Neuronal stem cell (in vitro differentiated cells): ENCODE results near the gene TTLL8.

ENCODE experiments used
- DNase-seq: peaks from one replicate; pipeline ENCODE4 v3.0.0-alpha.2; 2013; ENCODE audit warnings: low spot score
- H2AFZ ChIP-seq: one replicate; pipeline ENCODE4 v1.6.1; 2013; ENCODE audit warnings: mild to moderate bottlenecking, low read length, inconsistent platforms
- H2AK5ac ChIP-seq: 2 replicates; pipeline ENCODE4 v1.6.1; 2013; ENCODE audit warnings: low read depth, mild to moderate bottlenecking, inconsistent platforms, low read length, moderate library complexity, mixed read lengths
- H2BK120ac ChIP-seq: 2 replicates; pipeline ENCODE4 v1.6.1; 2013; ENCODE audit warnings: low read depth, mild to moderate bottlenecking, inconsistent platforms, low read length, moderate library complexity, mixed read lengths
- H2BK12ac ChIP-seq: one replicate; pipeline ENCODE4 v1.6.1; 2013; ENCODE audit warnings: low read length, inconsistent platforms
- H2BK15ac ChIP-seq: 2 replicates; pipeline ENCODE4 v1.6.1; 2013; ENCODE audit warnings: mild to moderate bottlenecking, low read length, inconsistent platforms, mixed read lengths
- H2BK5ac ChIP-seq: one replicate; pipeline ENCODE4 v1.6.1; 2013; ENCODE audit warnings: inconsistent platforms, mild to moderate bottlenecking, low read length, moderate library complexity
- H3K14ac ChIP-seq: one replicate; pipeline ENCODE4 v1.6.1; 2013; ENCODE audit warnings: low read length, inconsistent platforms
- H3K18ac ChIP-seq: 2 replicates; pipeline ENCODE4 v1.6.1; 2013; ENCODE audit warnings: low read length, inconsistent platforms
- H3K23ac ChIP-seq: 2 replicates; pipeline ENCODE4 v1.6.1; 2013; ENCODE audit warnings: low read depth, mild to moderate bottlenecking, mixed read lengths, low read length, inconsistent platforms; ENCODE audit not compliant: poor library complexity
- H3K27ac ChIP-seq: replicated peaks from 3 replicates; pipeline ENCODE4 v1.5.1; 2013; ENCODE audit warnings: low read length, inconsistent platforms
- H3K27me3 ChIP-seq, 3 experiments: 2 replicates each; pipeline ENCODE4 v1.6.1; 2013; ENCODE audit warnings: low read length in 3 of 3, mild to moderate bottlenecking in 2 of 3, inconsistent platforms in 1 of 3, low read depth in 1 of 3, mixed read lengths in 1 of 3, moderate library complexity in 1 of 3; ENCODE audit not compliant: control insufficient read depth in 3 of 3, insufficient read depth in 3 of 3
- H3K36me3 ChIP-seq, 2 donors: replicated peaks in 1 of 2; 2 replicates each; pipeline ENCODE4 v1.6.1; 2013; ENCODE audit warnings: low read length in 2 of 2; ENCODE audit not compliant: control insufficient read depth in 2 of 2, insufficient read depth in 2 of 2
- H3K4ac ChIP-seq: 2 replicates; pipeline ENCODE4 v1.6.1; 2013; ENCODE audit warnings: inconsistent platforms, mild to moderate bottlenecking, low read length, moderate library complexity
- H3K4me1 ChIP-seq, 2 donors: 1 replicate in 1 of 2; 2 replicates in 1 of 2; pipeline ENCODE4 v1.6.1; 2013; ENCODE audit warnings: low read length in 2 of 2, low read depth in 1 of 2; ENCODE audit not compliant: control insufficient read depth in 2 of 2, insufficient read depth in 1 of 2
- H3K4me2 ChIP-seq: one replicate; pipeline ENCODE4 v1.6.1; 2013; ENCODE audit warnings: mild to moderate bottlenecking, low read length, inconsistent platforms; ENCODE audit not compliant: insufficient read depth, poor library complexity, severe bottlenecking
- H3K4me3 ChIP-seq, 2 donors: 2 replicates each; pipeline ENCODE4 v1.5.1; 2013; ENCODE audit warnings: low read length in 2 of 2, mild to moderate bottlenecking in 2 of 2, inconsistent platforms in 1 of 2, moderate library complexity in 1 of 2
- H3K79me1 ChIP-seq: one replicate; pipeline ENCODE4 v1.6.1; 2013; ENCODE audit warnings: low read depth, mild to moderate bottlenecking, inconsistent platforms, low read length, moderate library complexity
- H3K9ac ChIP-seq: one replicate; pipeline ENCODE4 v1.6.1; 2013; ENCODE audit warnings: mild to moderate bottlenecking, low read depth, low read length, inconsistent platforms; ENCODE audit not compliant: poor library complexity
- H3K9me3 ChIP-seq, 2 donors: replicated peaks in 1 of 2; 2 replicates each; pipeline versions ENCODE3 to v1.6.1; 2013; ENCODE audit warnings: low read length in 2 of 2, mild to moderate bottlenecking in 2 of 2, inconsistent platforms in 1 of 2, low read depth in 1 of 2, mixed read lengths in 1 of 2, moderate library complexity in 1 of 2; ENCODE audit not compliant: control insufficient read depth in 2 of 2, insufficient read depth in 1 of 2
- H4K8ac ChIP-seq: one replicate; pipeline ENCODE4 v1.6.1; 2013; ENCODE audit warnings: low read depth, mild to moderate bottlenecking, inconsistent platforms, low read length, moderate library complexity
- H4K91ac ChIP-seq: one replicate; pipeline ENCODE4 v1.6.1; 2013; ENCODE audit warnings: low read length, low read depth, mild to moderate bottlenecking, inconsistent platforms; ENCODE audit not compliant: poor library complexity
- WGBS, 2 donors: extraction: QIAGEN DNeasy Blood & Tissue Kit; methylation state at CpG; one replicate each; pipeline ENCODE4 v1.1.7; 2013; ENCODE audit warnings: missing lambda C conversion rate in 2 of 2, mixed read lengths in 1 of 2; ENCODE audit not compliant: insufficient read length in 2 of 2, insufficient replicate concordance in 1 of 2; ENCODE audit errors: extremely low coverage in 2 of 2; 5-methylcytosine and 5-hydroxymethylcytosine counted together

TTLL8 gene

GRCh38 chr22:50016308-50016987, 41.6 kb downstream of the TTLL8 start:
- H3K23ac ChIP-seq, result peak overlapping the region; percentile 52
- no CpG with 5 or more reads among the region's 20 CpGs for WGBS, 2 donors
- H2BK5ac ChIP-seq, result no peak overlapping the region
- peaks cover 0 to 10% of the 10 kb centered on the region in 2 donors for H3K9me3 ChIP-seq
- H3K27me3 ChIP-seq, result peaks cover 12 to 79% (median 55%) of the 10 kb centered on the region in 3 experiments
- H2BK12ac ChIP-seq, result no peak overlapping the region
- H3K4me1 ChIP-seq, result peaks cover 4 to 7% of the 10 kb centered on the region in 2 donors
- H3K4me2 ChIP-seq, result no peak overlapping the region
- no peak overlapping the region for H3K4me3 ChIP-seq
- H3K4ac ChIP-seq, result no peak overlapping the region
- H3K14ac ChIP-seq, result no peak overlapping the region
- H3K27ac ChIP-seq, result no peak overlapping the region
- no peaks in the 10 kb centered on the region for H3K79me1 ChIP-seq
- DNase-seq, result no peak
- no peak overlapping the region for H3K9ac ChIP-seq
- peak overlapping the region; percentile 64 for H3K18ac ChIP-seq
- no peak overlapping the region for H2BK120ac ChIP-seq
- H4K8ac ChIP-seq, result no peak overlapping the region
- H3K36me3 ChIP-seq, result no peaks in the 10 kb centered on the region
- H2AK5ac ChIP-seq, result peak overlapping the region; percentile 75
- H2BK15ac ChIP-seq, result peak overlapping the region; percentile 91
- no peak overlapping the region for H2AFZ ChIP-seq
- no peak overlapping the region for H4K91ac ChIP-seq

- no peak for DNase-seq
- peaks cover 13 to 86% (median 63%) of the 10 kb centered on the region in 3 experiments for H3K27me3 ChIP-seq
- no peak overlapping the region for H3K4me2 ChIP-seq
These were observed 42.4 kb downstream of the TTLL8 start for GRCh38 chr22:50015451-50016307.

GRCh38 chr22:50014655-50015401, 43.3 kb downstream of the TTLL8 start:
- Histone ChIP-seq H3K14ac (peak overlapping the region; percentile 22), H3K27me3 (peaks cover 13 to 93% (median 68%) of the 10 kb centered on the region in 3 experiments)

More at GRCh38 chr22:50015451-50016307, 42.4 kb downstream of the TTLL8 start:
- Histone ChIP-seq H3K79me1 (no peaks in the 10 kb centered on the region), H2BK5ac (no peak overlapping the region), H3K18ac (peak overlapping the region; percentile 57), H2AK5ac (peak overlapping the region; percentile 75), H3K23ac (no peak overlapping the region), H2BK120ac (no peak overlapping the region), H3K9ac (no peak overlapping the region), H3K4ac (no peak overlapping the region), H3K4me1 (peaks cover 4 to 10% of the 10 kb centered on the region in 2 donors), H4K91ac (no peak overlapping the region), H3K9me3 (peaks cover 0 to 10% of the 10 kb centered on the region in 2 donors), H2BK12ac (peak overlapping the region; percentile 41), H3K36me3 (no peaks in the 10 kb centered on the region), H2AFZ (no peak overlapping the region), H2BK15ac (peak overlapping the region; percentile 91), H3K27ac (no peak overlapping the region), H3K14ac (peak overlapping the region; percentile 38), H3K4me3 (no peak overlapping the region), H4K8ac (no peak overlapping the region)
- WGBS, 2 donors, result no CpG with 5 or more reads among the region's 30 CpGs

More at GRCh38 chr22:50014655-50015401, 43.3 kb downstream of the TTLL8 start:
- Histone ChIP-seq H2BK120ac (no peak overlapping the region), H3K18ac (peak overlapping the region; percentile 87), H3K9ac (no peak overlapping the region), H3K36me3 (no peaks in the 10 kb centered on the region), H3K4me3 (no peak overlapping the region), H3K27ac (no peak overlapping the region), H2BK12ac (no peak overlapping the region), H2AK5ac (no peak overlapping the region), H3K9me3 (peaks cover 0 to 3% of the 10 kb centered on the region in 2 donors), H3K4me1 (peaks cover 4 to 10% of the 10 kb centered on the region in 2 donors), H3K23ac (peak overlapping the region; percentile 73), H2BK15ac (no peak overlapping the region), H3K4me2 (peak overlapping the region; percentile 59), H3K4ac (no peak overlapping the region), H2AFZ (peak overlapping the region; percentile 45), H2BK5ac (no peak overlapping the region), H4K8ac (no peak overlapping the region), H3K79me1 (no peaks in the 10 kb centered on the region), H4K91ac (no peak overlapping the region)
- no peak for DNase-seq
- WGBS, 2 donors, result no CpG with 5 or more reads among the region's 91 CpGs
